Fibroblast of villous mesenchyme (primary cell): Measurements from ENCODE around the gene FIBCD1. TPM values are rescaled to one million over a fixed set of nuclear protein-coding genes. Genes with fewer than 3 reads are reported as not detected.

Experiments used
- DNase-seq: peaks from one replicate; pipeline ENCODE4 v3.0.0-alpha.2; 2010; ENCODE audit warnings: low read depth
- H3K4me3 ChIP-seq: 2 replicates; pipeline ENCODE4 v1.5.1; 2011; ENCODE audit warnings: low read depth, mild to moderate bottlenecking, low read length
- total RNA-seq: library from RNA; depleted of rRNA; stranded (reverse); fragments of >200 nt; gene quantifications from 2 replicates; pipeline ENCODE4 v1.2.3, GENCODE V29; 2012
- TF ChIP-seq, protein P1 (sequence below): IDR thresholded peaks from 2 replicates; pipeline ENCODE4 v1.5.1; 2012; ENCODE audit warnings: low read depth, mild to moderate bottlenecking, low read length; ENCODE audit not compliant: insufficient read depth

Gene FIBCD1
- total RNA-seq, 1 donor: 4.3 TPM

DNA sequence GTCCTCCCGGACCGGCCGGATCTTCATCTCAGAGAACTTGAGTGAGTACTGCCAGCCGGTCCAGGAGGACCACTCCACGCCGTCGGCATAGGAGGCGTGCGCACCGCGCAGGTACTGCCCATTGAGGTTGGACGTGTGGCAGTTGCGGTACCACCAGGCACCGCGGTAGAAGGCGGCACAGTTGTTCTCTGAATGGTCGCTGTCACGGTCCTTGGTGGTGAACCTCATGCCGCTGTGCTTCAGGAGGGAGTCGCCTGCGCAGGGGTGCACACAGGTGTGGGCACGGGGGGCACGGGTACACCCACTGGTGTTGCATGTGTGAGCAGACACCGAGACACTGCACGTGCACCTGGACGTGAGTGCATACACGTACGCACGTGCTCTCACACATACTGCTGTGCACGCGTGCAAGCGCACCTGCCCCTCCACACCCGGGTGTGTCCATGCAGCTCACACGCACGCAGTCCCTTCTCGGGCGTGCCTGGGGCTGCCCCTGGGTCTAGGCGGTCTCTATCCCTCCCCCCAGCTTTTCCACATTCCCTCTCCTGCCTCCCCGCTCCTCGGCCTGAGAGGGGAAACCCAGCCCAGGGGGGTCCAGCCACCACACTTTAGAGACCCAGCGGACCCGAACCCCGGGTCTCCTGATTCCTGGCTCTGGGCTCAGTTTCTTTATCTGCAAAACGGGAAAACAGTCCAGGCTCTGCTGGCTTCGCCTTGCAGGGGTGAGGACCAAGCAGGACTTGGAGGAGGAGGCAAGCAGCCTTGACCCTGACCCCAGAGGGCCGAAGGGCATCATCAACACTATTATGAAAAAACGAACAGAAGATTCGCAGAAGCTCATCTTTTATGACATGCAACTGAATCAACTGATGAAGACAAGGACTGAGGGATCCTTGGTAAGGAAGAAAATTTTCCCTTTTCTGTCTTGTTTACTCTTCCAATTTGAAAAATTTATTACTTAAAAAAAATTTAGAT is 34.7 kb downstream of the FIBCD1 start:
- TF ChIP-seq, protein P1, sequence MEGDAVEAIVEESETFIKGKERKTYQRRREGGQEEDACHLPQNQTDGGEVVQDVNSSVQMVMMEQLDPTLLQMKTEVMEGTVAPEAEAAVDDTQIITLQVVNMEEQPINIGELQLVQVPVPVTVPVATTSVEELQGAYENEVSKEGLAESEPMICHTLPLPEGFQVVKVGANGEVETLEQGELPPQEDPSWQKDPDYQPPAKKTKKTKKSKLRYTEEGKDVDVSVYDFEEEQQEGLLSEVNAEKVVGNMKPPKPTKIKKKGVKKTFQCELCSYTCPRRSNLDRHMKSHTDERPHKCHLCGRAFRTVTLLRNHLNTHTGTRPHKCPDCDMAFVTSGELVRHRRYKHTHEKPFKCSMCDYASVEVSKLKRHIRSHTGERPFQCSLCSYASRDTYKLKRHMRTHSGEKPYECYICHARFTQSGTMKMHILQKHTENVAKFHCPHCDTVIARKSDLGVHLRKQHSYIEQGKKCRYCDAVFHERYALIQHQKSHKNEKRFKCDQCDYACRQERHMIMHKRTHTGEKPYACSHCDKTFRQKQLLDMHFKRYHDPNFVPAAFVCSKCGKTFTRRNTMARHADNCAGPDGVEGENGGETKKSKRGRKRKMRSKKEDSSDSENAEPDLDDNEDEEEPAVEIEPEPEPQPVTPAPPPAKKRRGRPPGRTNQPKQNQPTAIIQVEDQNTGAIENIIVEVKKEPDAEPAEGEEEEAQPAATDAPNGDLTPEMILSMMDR: no peak
- DNase-seq: no peak
- no peak overlapping the region for H3K4me3 ChIP-seq

DNA sequence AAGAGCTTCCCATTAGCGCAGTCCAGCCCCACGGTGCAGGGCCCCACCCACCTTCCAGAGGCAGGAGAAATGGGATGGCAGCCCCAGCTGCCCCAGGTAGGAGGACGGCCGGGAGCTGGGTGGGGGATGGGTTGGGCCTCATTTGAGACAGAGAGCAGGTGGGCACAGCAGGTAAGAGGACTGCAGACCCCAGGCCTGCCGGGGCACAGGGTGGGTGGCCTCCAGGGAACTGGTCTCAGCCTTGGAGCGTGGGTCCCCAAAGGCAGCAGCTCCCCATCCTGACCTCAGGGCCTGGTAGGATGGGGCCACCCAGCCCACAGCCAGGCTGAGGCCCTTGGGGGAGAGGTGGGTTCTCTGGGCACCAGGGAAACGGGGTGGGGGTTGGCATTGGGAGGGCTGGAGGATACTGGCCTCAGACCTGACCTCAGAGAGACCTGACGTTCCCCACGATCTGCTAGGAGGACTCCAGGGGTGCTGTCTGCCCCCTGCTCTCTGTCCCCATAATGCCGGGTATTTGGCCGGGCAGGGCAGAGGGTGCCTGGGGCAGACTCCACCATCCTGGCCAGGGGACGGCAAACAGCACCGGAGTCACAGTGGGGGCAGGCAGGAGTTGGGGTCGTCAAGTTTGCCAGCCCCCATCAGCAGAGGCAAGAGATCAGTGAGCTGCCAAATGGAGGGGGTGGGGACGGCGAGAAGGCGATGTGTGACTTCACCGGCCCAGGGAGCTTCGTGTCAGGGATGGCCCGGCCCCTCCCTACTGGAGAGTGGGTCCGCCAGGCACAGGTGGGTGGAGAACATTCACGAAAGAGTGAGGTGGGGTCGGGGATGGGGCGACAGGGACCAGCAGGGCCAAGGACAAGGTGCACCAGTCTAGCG is 35.6 kb downstream of the FIBCD1 start:
- H3K4me3 ChIP-seq: no peak overlapping the region
- DNase-seq: no peak
- TF ChIP-seq, protein P1: no peak

DNA sequence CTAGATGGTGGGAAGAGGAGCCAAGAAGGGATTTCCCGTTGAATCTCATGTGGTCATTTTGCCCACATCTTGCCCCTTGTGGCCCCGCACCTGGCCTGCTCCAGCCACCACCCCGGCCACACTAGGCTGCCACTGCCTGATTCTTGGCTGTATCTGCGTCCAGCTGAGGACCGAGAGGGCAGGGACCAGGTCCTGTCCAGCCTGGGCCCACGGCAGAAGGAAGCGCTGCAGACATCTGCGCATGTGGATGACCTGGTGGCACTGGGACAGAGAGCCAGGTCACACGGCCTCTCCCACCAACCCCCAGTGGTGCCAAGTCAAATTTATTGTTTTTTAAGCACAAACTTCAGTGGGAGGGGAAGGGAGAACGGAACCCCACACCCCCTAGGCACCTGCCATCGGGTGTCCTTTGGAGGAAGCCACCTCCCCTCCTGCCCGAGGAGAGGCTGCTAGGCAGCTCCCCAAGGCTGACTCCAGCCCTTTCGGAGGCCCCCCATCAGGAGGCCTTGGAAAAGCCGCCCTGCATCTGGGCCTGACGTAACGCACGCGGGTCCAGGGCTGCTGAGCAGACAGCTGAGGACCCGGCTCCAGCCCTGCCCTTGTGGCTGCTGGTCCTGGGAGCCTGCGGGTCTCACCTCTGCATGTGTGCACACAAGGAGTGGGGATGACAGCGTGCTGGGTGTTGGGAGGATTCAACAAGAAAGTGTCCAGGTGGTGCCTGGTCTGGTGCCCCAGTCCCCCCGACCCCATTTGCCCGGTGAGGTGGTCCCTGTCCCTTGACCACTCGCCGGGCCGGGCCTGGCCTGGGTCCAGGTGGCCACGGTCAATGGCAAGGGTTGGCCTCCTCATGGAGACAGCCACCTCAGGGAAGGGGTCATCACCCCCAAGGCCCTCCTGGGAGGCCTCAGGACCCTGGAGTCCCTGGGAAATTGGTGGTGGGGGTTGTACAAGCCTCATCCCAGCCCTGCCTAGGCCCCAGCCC is 36.6 kb downstream of the FIBCD1 start:
- DNase-seq: no peak
- TF ChIP-seq, protein P1: no peak
- no peak overlapping the region for H3K4me3 ChIP-seq

DNA sequence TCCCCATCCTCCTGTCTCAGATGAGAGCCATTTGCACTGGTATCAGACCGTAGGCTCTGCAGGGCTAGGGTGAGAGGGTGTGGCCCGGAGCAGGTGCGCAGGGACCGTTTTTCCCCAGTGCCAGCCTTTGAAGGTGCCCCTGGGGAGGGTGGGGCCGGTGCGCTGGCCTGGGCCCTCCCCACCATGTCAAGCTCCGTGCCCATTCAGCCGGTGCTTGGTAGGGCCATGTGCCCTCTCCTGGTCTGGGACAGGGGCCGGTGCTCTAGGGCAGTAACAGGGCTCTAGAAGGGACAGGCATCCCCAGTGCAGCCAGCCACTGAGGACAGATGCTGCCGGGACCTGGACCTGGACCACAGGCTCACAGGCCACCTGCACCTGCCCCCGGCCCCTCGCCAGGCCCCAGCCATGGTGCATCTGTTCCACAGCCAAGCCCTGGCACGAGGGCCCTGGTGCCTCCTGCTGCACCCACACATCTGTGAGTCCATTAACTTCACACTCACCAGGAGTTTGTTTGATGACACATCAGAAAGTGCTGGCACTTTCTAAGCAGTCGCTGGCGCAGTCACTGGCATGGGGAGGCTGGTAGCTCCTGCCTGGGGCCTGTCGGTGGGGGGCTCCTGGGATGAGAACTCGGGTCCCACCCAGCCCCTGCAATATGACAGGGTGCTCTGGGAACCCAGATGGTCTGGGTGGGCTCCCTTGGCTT is 37.4 kb downstream of the FIBCD1 start:
- DNase-seq: no peak
- TF ChIP-seq, protein P1: no peak
- no peak overlapping the region for H3K4me3 ChIP-seq

DNA sequence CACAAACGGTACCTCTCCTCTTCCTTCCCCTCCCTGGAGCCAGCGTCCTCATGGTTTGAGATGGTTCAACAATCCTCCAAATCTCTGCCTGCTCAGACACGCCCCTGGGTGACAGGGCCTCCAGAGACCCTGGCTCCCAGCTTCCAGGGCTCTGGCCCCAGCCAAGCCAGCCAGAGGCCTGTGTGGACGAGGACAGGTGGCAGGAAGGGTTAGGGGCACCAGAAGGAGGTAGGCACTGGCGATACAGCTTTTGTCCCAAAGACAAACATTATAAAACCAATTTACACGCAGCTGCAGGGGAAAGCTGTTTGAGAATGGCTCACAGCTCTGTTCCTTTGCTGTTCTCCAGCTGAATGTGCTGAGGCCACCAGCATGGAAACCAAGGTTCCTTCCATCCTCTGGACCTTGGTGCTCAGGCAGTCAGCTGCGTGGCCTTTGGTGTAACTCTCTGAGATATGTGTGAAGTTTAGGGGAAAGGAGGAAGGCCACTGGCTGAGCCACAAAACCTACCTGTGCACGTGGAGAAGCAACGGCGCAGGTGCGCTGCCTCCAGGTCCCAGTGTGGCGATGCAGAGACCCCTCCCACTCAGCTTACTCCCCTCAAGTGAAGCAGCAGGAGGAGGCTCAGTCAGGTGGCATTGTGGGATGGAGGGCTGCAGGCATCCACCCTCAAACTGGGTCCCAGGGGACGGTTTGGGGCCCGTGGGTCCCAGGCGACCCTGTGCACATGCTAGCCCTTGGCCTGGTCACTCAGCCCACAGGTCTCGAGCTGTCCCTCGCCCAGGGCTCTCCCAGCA is 38.1 kb downstream of the FIBCD1 start:
- H3K4me3 ChIP-seq: no peak overlapping the region
- TF ChIP-seq, protein P1: no peak
- no peak for DNase-seq
